ENCODE results near the gene NCAPD2.

DNA sequence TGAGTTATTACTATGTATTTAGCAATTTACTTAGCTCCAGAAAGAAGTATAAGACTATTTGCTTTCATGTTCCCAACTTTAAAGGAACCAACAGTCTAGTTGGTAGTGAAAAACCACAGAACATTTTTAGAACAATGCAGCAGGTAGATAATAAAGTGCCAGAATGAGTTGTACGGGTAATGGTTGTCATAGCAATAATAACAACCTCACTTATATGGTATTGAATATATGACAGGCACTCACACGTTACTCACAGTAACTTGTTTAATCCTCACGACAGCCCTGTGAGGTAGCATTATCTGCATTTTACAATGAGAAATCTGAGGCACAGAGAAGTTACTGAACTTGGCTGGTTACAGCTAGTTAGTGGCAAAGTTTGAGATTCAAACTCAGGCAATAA, 29.8 kb downstream of the NCAPD2 start:
- no peak for TF ChIP-seq CTCF (conservative IDR thresholded peaks at IDR 0.05)
- TF ChIP-seq EZH2 (IDR thresholded peaks at IDR 0.05; ENCODE audit: low read depth) = no peak
